NCI-H1930 (cell line): ENCODE measurements around the gene MYO1H.
"Not testable (repeated sequence)": the region's sequence is repeated elsewhere in the genome, so short reads cannot be mapped to it uniquely, and the experiment has no call there.

Source experiments
- DNase-seq, 2 experiments: peaks; one replicate each; lab custom pipeline; 2025; lab: John Stamatoyannopoulos, UW

Gene MYO1H

DNA sequence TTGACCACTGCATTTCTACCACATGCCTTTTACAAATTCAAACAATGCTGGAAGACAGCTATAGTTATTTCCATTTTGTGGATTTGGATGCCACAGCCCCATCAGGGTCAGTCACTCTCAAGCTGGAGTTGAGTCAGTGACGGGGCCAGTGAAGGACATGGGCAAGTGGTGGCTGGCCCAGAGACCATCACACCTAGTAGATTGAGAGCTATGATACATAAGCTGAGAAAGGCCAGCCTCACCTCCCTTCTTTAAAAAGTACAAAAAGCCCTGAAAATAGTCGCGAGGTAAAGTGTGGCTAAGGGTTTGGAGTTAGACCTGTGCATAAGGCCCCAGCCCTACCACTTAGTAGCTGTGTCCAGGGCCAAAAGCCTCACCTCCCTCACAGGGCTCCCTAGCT is 125.3 kb downstream of the MYO1H start:
- no peak for DNase-seq

DNA sequence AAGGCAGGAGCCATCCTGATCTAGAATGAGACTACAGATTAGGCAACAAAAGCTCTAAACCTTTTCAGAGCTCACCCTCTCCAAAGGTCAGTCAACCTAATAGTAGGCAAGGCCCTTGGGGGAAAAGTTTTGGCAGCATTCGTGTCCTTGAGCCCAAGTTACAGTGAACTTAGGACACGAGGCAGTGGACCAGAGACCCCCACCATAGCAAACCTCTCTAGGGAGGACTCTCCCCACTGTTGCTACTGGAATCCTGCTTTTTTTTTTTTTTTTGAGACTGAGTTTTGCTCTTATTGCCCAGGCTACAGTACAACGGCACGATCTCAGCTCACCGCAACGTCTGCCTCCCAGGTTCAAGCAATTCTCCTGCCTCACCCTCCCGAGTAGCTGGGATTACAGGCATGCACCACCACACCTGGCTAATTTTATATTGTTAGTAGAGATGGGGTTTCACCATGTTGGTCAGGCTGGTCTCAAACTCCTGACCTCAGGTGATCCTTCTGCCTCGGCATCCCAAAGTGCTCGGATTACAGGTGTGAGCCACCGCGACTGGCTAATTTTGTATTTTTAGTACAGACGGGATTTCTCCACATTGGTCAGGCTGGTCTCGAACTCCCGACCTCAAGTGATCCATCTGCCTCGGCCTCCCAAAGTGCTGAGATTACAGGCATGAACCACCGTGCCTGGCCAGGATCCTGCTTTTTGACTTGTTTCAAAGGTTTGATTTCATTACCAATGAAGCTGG is 126.0 kb downstream of the MYO1H start:
- not testable (repeated sequence) for DNase-seq

DNA sequence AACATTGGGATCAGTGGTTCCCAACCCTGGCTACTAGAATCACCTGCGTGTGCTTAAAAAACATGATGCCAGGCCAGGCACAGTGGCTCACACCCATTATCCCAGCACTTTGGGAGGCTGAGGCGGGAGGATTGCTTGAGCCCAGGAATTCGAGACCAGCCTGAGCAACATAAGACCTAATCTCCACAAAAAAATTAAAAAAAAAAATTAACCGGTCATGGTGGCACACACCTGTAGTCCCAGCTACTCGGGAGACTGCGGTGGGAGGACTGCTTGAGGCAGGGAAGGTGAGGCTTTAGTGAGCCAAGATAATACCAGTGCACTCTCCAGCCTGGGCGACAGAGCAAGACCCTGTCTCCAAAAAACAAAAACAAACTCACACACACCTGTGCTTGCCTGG is 127.4 kb downstream of the MYO1H start:
- no peak for DNase-seq

GRCh38 chr12:109475993-109476806 is 128.5 kb downstream of the MYO1H start:
- no peak for DNase-seq

GRCh38 chr12:109476807-109477184 is 129.1 kb downstream of the MYO1H start:
- no peak for DNase-seq

GRCh38 chr12:109477185-109477962 is 129.7 kb downstream of the MYO1H start, which contains the start of the genes KCTD10 and UBE3B:
KCTD10 (minus strand) TSS chr12:109477300; CDS start chr12:109477262, 38 bp downstream.
UBE3B (plus strand) TSS chr12:109477634; CDS start chr12:109483552, 5,918 bp downstream.
- DNase-seq, result peak; percentile 64 to 80

GRCh38 chr12:109477963-109478315 is 130.2 kb downstream of the MYO1H start:
- no peak for DNase-seq

DNA sequence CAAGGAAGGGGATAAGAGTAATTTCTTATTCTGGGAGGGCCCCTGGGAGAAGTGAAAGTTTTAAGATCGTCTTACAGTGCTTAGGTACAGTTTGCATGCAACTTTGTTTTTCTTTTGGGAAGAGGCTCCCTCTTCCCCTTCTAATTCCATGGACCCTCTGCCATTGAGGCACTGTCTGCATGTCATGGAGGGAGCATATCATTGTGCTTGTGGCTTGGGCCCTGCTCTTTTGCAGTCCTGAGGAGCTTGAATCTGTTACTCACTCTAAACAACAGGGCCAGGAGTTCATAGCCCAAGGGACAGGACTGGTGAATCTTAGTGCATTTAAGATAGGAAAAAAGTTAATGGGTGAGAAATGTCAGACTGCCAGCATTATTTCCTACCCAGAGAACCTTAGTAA is 132.1 kb downstream of the MYO1H start:
- DNase-seq, result no peak

- DNase-seq, result no peak
Observed at GRCh38 chr12:109480356-109480755, 132.7 kb downstream of the MYO1H start.

DNA sequence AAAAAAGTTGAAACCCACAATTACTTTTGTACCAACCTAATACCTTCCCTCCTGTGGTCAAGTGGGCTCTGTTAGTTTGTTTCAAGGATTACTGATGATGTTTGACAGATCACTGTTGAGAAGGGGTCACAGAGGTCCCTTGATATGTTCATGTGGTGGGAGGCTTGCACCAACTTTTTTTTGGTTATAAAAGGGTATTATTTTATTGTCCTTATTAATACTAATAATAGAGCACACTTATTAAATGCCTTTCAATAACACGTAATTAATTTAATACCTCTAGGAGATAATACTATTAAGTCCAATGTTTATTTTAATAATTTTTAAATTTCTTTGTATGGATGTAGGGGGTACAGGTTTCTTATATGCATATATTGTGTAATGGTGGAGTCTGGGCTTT is 134.2 kb downstream of the MYO1H start:
- DNase-seq, result no peak

DNA sequence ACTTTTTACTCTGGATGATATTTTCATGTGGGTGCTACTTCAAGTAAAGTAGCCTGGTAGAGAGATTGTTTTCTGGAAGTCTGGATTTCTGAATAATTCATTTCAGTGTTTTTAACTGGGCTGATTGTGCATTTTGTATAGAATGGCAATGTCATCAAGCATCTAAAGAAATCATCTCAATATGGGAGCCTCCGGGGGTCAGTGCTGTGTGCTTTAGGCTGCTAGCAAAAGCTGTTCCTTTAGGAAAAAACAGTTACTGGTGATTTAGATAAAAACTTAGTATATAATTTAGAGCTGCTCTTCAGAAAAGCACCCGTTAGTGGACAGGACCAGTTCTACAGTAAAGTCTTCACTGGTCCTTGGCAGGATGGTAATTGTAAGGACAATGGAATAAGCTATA is 134.8 kb downstream of the MYO1H start:
- no peak for DNase-seq

- no peak for DNase-seq
Observed at GRCh38 chr12:109482894-109483293, 135.2 kb downstream of the MYO1H start.

DNA sequence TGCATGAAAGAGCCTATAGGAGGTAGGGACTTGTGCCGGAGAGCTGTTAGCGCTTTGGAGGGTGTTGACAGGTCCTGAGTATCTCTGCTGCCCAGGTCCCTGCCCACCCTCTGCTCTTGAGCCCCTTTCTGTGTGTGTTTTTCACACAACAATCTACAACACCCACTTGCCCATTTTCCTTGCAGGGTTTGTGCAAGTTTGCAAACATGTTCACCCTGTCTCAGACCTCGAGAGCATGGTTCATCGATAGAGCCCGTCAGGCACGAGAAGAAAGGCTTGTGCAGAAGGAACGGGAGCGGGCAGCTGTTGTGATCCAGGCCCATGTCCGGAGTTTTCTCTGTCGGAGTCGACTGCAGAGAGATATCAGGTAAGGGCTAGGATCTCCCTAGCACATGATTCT is 135.6 kb downstream of the MYO1H start:
- DNase-seq, result no peak

DNA sequence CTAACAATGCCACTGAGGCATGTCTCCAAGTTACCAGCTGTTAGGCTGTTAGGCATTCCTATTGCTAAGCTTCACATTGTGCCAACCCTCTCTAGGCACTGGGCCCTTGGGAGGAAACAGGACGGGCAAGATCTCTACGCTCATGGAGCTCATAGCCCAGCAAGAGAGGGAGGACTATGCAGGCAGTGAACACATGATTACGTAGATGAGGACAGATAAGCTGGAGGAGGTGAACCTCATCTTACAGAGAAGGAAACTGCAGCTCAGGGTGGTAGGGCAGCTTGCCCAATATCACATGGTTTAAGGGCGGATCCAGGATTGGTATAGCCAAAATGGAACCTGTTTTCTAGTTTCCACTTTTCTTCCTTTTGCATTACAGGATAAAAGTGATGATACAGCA is 137.5 kb downstream of the MYO1H start:
- DNase-seq, result no peak

- no peak for DNase-seq
Observed at GRCh38 chr12:109487181-109488050, 139.7 kb downstream of the MYO1H start.

GRCh38 chr12:109488051-109488665 is 140.5 kb downstream of the MYO1H start:
- no peak for DNase-seq

GRCh38 chr12:109489016-109489954 is 141.6 kb downstream of the MYO1H start:
- DNase-seq, result no peak

- no peak for DNase-seq
Observed at GRCh38 chr12:109489955-109490565, 142.4 kb downstream of the MYO1H start.

- DNase-seq, result no peak
Observed at GRCh38 chr12:109491671-109492070, 144.0 kb downstream of the MYO1H start.
